Measurements from ENCODE around the gene ZNF81. TPM values are rescaled to one million over a fixed set of nuclear protein-coding genes. Genes with fewer than 3 reads are reported as not detected.
"Not testable (repeated sequence)": the region's sequence is repeated elsewhere in the genome, so short reads cannot be mapped to it uniquely, and the experiment has no call there.

The ZNF81 gene
- total RNA-seq, 1 donor from 2014 or later = 19.4 TPM

DNA sequence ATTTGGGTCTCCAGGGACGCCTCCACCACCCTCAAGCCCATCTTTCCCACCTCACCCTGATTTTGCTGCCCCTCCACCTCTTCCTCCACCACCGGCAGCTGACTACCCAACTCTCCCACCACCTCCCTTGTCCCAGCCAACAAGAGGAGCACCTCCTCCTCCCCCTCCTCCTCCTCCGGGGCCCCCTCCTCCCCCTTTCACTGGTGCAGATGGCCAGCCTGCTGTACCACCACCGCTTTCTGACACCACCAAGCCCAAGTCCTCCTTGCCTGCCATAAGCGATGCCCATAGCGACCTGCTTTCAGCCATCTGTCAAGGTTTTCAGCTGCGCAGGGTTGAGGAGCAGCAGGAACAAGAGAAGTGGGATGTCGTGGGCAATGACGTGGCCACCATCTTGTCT, 32.4 kb upstream of the ZNF81 start:
- no peak for DNase-seq
- H3K9me3 Mint-ChIP-seq (ENCODE audit: unreplicated experiment) = no peaks in the 10 kb centered on the region
- no peak overlapping the region for H3K4me3 Mint-ChIP-seq (ENCODE audit: unreplicated experiment)
- H3K27me3 Mint-ChIP-seq (ENCODE audit: unreplicated experiment) = no peaks in the 10 kb centered on the region
- H3K4me1 Mint-ChIP-seq (ENCODE audit: low read depth, unreplicated experiment) = no peaks in the 10 kb centered on the region
- no peaks in the 10 kb centered on the region for H3K36me3 Mint-ChIP-seq (ENCODE audit: unreplicated experiment)
- TF ChIP-seq, protein P1, sequence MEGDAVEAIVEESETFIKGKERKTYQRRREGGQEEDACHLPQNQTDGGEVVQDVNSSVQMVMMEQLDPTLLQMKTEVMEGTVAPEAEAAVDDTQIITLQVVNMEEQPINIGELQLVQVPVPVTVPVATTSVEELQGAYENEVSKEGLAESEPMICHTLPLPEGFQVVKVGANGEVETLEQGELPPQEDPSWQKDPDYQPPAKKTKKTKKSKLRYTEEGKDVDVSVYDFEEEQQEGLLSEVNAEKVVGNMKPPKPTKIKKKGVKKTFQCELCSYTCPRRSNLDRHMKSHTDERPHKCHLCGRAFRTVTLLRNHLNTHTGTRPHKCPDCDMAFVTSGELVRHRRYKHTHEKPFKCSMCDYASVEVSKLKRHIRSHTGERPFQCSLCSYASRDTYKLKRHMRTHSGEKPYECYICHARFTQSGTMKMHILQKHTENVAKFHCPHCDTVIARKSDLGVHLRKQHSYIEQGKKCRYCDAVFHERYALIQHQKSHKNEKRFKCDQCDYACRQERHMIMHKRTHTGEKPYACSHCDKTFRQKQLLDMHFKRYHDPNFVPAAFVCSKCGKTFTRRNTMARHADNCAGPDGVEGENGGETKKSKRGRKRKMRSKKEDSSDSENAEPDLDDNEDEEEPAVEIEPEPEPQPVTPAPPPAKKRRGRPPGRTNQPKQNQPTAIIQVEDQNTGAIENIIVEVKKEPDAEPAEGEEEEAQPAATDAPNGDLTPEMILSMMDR (IDR thresholded peaks at IDR 0.05; ENCODE audit: partially characterized antibody, unreplicated experiment) = no peak
- no peak overlapping the region for H3K27ac Mint-ChIP-seq (ENCODE audit: unreplicated experiment)

DNA sequence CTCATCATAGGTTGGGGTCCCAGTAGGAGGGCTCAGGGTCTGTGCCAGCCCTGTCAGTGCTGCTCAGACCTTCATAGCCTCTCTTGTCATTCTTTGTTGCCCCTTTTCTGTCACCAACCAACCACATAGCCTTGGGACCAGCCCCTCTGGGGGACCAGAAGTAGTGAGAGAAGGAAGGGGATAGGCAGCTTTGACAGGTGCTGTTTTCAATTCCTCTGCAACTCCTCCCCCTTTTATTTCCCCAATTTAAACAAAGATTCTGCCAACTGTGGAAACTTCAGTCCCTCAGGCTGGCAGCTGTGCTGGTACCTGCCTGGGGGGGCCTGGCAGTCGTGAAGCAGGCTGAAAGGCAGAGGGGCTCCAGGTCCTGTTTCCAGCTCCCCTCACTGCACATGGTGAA, 30.9 kb upstream of the ZNF81 start:
- H3K27me3 Mint-ChIP-seq (ENCODE audit: unreplicated experiment); H3K36me3 Mint-ChIP-seq (ENCODE audit: unreplicated experiment); H3K27ac Mint-ChIP-seq (ENCODE audit: unreplicated experiment); H3K4me3 Mint-ChIP-seq (ENCODE audit: unreplicated experiment); H3K9me3 Mint-ChIP-seq (ENCODE audit: unreplicated experiment); DNase-seq; H3K4me1 Mint-ChIP-seq (ENCODE audit: low read depth, unreplicated experiment): not testable (repeated sequence)

DNA sequence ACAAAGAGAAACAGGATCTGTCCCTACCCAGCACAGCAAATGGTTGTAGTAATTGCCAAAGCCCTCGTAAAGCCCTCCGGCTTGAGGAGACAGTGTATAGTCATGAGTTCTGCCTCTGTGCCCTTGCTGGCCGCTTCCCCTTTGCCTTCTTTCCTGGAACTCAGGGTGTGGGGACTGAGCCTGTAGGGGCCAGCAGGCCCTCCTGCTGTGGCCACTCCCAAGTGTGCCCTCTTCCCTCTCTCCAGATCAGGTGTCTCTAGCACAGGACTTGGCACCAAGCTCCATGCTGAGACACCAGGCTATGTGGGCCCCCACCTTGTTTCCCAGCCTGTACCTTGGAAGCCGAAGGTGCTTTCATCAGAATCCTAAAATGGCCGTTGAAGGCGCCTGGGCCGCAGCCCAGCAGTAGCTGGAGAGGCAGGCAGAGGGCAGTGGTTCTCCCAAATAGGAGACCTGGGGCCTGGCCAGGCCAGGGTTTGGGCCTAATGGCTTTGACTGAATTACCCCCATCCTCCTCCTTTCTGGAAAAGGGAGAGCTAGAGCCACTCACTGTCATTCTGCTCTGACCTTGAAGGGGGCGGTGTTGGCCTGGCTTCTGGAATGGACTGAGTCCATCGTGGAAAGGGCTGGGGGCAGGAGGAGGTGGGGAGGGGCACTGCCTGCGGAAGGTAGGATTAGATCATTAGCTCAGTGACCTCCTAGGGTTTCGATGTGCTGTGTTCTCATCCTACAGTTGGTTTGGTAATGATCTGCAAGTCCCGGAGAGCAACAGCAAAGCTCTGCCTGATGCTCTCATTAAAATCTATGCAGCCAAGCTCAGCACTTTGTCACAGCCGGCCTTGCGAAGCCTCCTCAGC, 30.1 kb upstream of the ZNF81 start:
- not testable (repeated sequence) for H3K4me1 Mint-ChIP-seq (ENCODE audit: low read depth, unreplicated experiment); DNase-seq; H3K27ac Mint-ChIP-seq (ENCODE audit: unreplicated experiment); H3K9me3 Mint-ChIP-seq (ENCODE audit: unreplicated experiment); H3K4me3 Mint-ChIP-seq (ENCODE audit: unreplicated experiment); H3K36me3 Mint-ChIP-seq (ENCODE audit: unreplicated experiment); H3K27me3 Mint-ChIP-seq (ENCODE audit: unreplicated experiment)

DNA sequence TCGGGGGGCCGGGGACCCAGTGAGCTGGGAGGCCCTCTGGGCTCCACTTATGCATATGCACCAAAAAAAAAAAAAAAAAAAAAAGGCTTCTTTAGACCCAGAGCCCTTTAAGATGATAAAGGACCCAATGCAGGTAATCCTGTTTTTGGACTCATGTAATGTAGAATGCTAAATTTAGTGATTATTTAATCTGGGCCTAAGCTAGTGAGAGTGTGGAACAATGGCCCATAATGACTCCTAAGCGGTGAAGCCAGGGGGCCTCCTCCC, 29.5 kb upstream of the ZNF81 start:
- H3K4me3 Mint-ChIP-seq (ENCODE audit: unreplicated experiment); H3K27me3 Mint-ChIP-seq (ENCODE audit: unreplicated experiment); H3K36me3 Mint-ChIP-seq (ENCODE audit: unreplicated experiment); DNase-seq; H3K9me3 Mint-ChIP-seq (ENCODE audit: unreplicated experiment); H3K4me1 Mint-ChIP-seq (ENCODE audit: low read depth, unreplicated experiment); H3K27ac Mint-ChIP-seq (ENCODE audit: unreplicated experiment): not testable (repeated sequence)

DNA sequence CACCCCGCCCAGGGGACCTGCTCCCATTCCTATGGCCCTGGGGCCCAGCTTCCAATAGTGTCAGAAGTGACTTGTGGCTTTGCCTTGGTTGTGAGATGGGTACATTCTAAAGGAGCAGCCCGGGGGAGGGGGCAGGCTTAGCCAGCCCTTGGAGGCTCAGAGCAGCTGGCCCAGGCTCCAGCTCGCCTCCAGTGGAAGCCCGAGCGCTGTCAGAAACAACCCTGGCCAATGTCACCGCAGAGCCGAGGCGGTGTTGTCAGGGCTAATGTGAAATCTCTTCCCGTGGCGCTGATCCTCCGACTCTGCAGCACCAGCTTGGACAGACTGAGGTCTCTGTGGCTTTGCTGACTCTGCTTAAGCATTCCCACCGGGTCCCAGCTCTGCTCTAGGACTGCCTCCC, 29.2 kb upstream of the ZNF81 start:
- no peak for DNase-seq
- Mint-ChIP-seq H3K4me3 (ENCODE audit: unreplicated experiment) (no peak overlapping the region), H3K36me3 (ENCODE audit: unreplicated experiment) (no peaks in the 10 kb centered on the region), H3K27ac (ENCODE audit: unreplicated experiment) (no peak overlapping the region), H3K27me3 (ENCODE audit: unreplicated experiment) (no peaks in the 10 kb centered on the region), H3K9me3 (ENCODE audit: unreplicated experiment) (no peaks in the 10 kb centered on the region), H3K4me1 (ENCODE audit: low read depth, unreplicated experiment) (no peaks in the 10 kb centered on the region)
- TF ChIP-seq, protein P1 (IDR thresholded peaks at IDR 0.05; ENCODE audit: partially characterized antibody, unreplicated experiment) = no peak

DNA sequence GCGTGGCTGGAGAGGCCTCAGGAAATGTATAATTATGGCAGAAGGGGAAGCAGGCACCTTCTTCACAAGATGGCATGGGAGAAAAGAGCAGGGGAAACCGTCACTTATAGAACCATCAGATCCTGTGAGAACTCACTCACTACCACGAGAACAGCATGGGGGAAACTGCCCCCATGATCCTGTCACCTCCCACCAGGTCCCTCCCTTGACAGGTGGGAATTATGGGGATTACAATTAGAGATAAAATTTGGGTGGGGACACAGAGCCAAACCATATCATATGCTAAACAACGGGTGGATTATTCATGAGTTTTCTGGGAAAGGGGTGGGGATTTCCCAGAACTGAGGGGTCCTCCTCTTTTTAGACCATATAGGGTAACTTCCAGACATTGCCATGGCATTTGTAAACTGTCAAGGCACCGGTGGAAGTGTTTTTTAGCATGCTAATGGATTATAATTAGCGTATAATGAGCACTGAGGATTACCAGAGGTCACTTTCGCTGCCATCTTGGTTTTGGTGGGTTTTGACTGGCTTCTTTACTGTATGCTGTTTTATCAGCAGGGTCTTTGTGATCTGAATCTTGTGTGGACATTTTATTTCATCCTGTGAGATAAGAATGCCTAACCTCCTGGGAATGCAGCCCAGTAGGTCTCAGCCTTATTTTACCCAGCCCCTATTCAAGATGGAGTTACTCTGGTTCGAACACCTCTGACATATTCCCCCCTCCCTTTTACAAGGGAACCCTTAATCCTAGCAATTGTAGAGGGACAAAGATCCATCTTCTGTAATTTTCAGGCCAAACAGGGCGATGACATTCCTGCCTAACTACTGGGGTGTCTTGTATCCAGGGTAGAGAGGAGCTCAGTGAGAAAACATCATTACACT, 27.6 kb upstream of the ZNF81 start:
- H3K27ac Mint-ChIP-seq (ENCODE audit: unreplicated experiment) = no peak overlapping the region
- no peaks in the 10 kb centered on the region for H3K27me3 Mint-ChIP-seq (ENCODE audit: unreplicated experiment)
- TF ChIP-seq, protein P1 (IDR thresholded peaks at IDR 0.05; ENCODE audit: partially characterized antibody, unreplicated experiment) = no peak
- no peaks in the 10 kb centered on the region for H3K9me3 Mint-ChIP-seq (ENCODE audit: unreplicated experiment)
- H3K4me3 Mint-ChIP-seq (ENCODE audit: unreplicated experiment) = no peak overlapping the region
- no peaks in the 10 kb centered on the region for H3K4me1 Mint-ChIP-seq (ENCODE audit: low read depth, unreplicated experiment)
- DNase-seq = no peak
- H3K36me3 Mint-ChIP-seq (ENCODE audit: unreplicated experiment) = no peaks in the 10 kb centered on the region

Measured in glutamatergic neuron (in vitro differentiated cells).